ENCODE results near the gene COPZ2.
"Not testable (repeated sequence)": the region's sequence is repeated elsewhere in the genome, so short reads cannot be mapped to it uniquely, and the experiment has no call there.

Gene COPZ2, protein sequence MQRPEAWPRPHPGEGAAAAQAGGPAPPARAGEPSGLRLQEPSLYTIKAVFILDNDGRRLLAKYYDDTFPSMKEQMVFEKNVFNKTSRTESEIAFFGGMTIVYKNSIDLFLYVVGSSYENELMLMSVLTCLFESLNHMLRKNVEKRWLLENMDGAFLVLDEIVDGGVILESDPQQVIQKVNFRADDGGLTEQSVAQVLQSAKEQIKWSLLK

DNA sequence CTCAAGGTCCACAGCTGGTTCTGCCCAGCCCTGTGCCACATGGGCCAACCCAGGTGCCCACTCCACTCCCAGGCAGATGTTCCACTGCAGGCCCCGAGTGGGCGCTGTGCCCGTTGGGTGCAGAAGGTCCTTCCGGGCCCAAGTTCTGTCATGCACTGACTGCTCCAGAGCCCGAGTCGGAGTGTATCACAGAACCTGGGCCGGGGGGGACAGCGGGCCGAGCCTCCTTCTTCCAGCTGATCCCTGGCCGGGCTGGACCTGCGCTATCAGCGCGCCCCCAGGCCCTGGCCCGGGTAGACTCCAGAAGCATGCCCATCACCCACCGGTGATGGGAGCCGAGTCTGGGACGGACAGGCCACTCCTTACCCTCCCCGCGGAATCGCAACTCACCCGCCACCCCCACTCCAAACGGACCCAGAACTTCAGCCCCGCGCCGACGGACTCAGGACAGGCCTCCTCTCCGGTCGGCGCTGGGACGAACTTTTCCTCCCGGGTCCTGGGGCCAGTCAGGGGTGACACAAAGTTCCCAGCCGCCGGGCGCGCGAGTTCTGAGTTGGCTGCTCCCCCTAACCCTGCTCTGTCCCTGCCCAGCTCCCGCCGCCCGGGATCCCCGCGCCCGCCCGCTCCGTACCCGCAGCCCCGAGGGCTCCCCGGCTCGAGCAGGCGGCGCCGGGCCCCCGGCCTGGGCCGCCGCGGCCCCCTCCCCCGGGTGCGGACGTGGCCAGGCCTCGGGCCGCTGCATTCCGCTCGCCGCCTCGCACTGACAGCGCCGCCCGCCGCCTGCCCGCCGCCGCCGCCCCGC, at the start of gene COPZ2:
Gene COPZ2 (minus strand): TSS at position 762 of the 802 bp plus-strand sequence. CDS start 20 bp downstream, at position 742.
- H3K79me2 ChIP-seq (ENCODE audit: insufficient read depth, low read length), result no peaks in the 10 kb centered on the region
- no peaks in the 10 kb centered on the region for H3K9me3 ChIP-seq (ENCODE audit: insufficient read depth, low read length)
- peak within 1 kb of the TSS; percentile 91 for H2AFZ ChIP-seq (ENCODE audit: low read depth, low read length, severe bottlenecking)
- H3K4me2 ChIP-seq (ENCODE audit: low read depth, low read length, poor library complexity, severe bottlenecking), result peak within 1 kb of the TSS; percentile 54
- H3K4me3 ChIP-seq (ENCODE audit: insufficient read depth, low read length, poor library complexity, severe bottlenecking), result peak within 1 kb of the TSS; percentile 40
- no peaks in the 10 kb centered on the region for H3K36me3 ChIP-seq (ENCODE audit: low read length)
- no peak within 1 kb of the TSS for H3K27ac ChIP-seq (ENCODE audit: low read depth, low read length)
- peak within 1 kb of the TSS; percentile 47 for H3K9ac ChIP-seq (ENCODE audit: low read length)
- no peaks in the 10 kb centered on the region for H3K9me2 ChIP-seq (replicated peaks; ENCODE audit: insufficient read depth, low read length)
- 0 out of 2 replicates have a peak, but pooled peaks cover 4% of the 10 kb centered on the region for H3F3A ChIP-seq (ENCODE audit: insufficient read depth)
- peak; percentile 84; the same call in 1 of the 2 replicates for TF ChIP-seq EZH2phosphoT487 (conservative IDR thresholded peaks at IDR 0.05; ENCODE audit: low read length)
- TF ChIP-seq, protein P1, sequence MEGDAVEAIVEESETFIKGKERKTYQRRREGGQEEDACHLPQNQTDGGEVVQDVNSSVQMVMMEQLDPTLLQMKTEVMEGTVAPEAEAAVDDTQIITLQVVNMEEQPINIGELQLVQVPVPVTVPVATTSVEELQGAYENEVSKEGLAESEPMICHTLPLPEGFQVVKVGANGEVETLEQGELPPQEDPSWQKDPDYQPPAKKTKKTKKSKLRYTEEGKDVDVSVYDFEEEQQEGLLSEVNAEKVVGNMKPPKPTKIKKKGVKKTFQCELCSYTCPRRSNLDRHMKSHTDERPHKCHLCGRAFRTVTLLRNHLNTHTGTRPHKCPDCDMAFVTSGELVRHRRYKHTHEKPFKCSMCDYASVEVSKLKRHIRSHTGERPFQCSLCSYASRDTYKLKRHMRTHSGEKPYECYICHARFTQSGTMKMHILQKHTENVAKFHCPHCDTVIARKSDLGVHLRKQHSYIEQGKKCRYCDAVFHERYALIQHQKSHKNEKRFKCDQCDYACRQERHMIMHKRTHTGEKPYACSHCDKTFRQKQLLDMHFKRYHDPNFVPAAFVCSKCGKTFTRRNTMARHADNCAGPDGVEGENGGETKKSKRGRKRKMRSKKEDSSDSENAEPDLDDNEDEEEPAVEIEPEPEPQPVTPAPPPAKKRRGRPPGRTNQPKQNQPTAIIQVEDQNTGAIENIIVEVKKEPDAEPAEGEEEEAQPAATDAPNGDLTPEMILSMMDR (IDR thresholded peaks at IDR 0.05; ENCODE audit: insufficient read depth, low read length, poor library complexity, severe bottlenecking), result peak; percentile 39
- H4K20me1 ChIP-seq (ENCODE audit: low read depth, low read length), result no peaks in the 10 kb centered on the region
- no peaks in the 10 kb centered on the region; the same call in 1 of the 2 replicates for H3K27me3 ChIP-seq (ENCODE audit: low read length)

DNA sequence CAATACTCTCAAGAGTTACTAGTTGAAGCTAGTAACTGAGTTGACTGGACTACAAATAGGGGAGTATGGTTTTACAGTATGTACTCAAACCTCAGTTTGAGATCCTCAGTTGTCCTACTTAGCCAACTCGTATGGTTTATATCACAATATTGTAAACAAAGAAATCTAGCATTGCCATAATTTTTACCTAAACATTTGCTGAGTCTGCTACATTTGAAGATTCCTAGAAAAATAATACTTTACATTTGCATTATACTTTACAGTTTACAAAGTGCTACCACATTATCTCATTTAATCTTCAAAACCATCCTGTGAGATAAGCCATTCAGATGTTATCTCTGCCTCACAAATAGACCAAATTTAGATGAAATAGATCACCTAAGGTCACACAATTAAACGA, 47.3 kb upstream of the COPZ2 start:
- no peaks in the 10 kb centered on the region for H3F3A ChIP-seq (ENCODE audit: insufficient read depth)
- H3K4me3 ChIP-seq (ENCODE audit: insufficient read depth, low read length, poor library complexity, severe bottlenecking), result no peak overlapping the region
- no peak for TF ChIP-seq EZH2phosphoT487 (conservative IDR thresholded peaks at IDR 0.05; ENCODE audit: low read length)
- TF ChIP-seq, protein P1 (IDR thresholded peaks at IDR 0.05; ENCODE audit: insufficient read depth, low read length, poor library complexity, severe bottlenecking), result no peak
- no peaks in the 10 kb centered on the region for H3K9me2 ChIP-seq (replicated peaks; ENCODE audit: insufficient read depth, low read length)
- H3K27ac ChIP-seq (ENCODE audit: low read depth, low read length), result no peak overlapping the region
- no peaks in the 10 kb centered on the region for H3K9me3 ChIP-seq (ENCODE audit: insufficient read depth, low read length)
- no peaks in the 10 kb centered on the region for H3K36me3 ChIP-seq (ENCODE audit: low read length)
- 0 out of 2 replicates have a peak, but pooled peaks cover 8% of the 10 kb centered on the region for H4K20me1 ChIP-seq (ENCODE audit: low read depth, low read length)
- no peak overlapping the region for H3K4me2 ChIP-seq (ENCODE audit: low read depth, low read length, poor library complexity, severe bottlenecking)
- H3K27me3 ChIP-seq (ENCODE audit: low read length), result no peaks in the 10 kb centered on the region
- H3K79me2 ChIP-seq (ENCODE audit: insufficient read depth, low read length), result peaks cover 82% of the 10 kb centered on the region
- H3K9ac ChIP-seq (ENCODE audit: low read length), result no peak overlapping the region
- H2AFZ ChIP-seq (ENCODE audit: low read depth, low read length, severe bottlenecking), result no peak overlapping the region

DNA sequence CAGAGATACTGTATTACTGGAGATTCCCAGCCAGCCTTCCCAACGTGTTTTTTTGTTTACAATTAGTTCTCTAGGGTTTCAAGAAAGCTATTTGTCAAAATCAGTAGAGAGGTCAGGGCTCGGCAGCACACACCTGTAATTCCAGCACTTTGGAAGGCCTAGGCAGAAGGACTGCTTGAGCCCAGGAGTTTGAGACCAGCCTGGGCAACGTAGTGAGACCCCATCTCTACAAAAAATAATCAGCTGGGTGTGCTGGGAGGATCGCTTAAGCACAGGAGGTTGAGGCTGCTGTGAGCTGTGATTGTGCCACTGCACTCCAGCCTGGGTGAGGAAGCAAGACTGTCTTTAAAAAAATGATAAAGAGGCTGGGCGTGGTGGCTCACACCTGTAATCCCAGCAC, 44.3 kb upstream of the COPZ2 start:
- H3K36me3 ChIP-seq (ENCODE audit: low read length), result no peaks in the 10 kb centered on the region
- H3K9me3 ChIP-seq (ENCODE audit: insufficient read depth, low read length), result no peaks in the 10 kb centered on the region
- H3K27ac ChIP-seq (ENCODE audit: low read depth, low read length), result no peak overlapping the region
- no peaks in the 10 kb centered on the region for H3F3A ChIP-seq (ENCODE audit: insufficient read depth)
- H3K4me3 ChIP-seq (ENCODE audit: insufficient read depth, low read length, poor library complexity, severe bottlenecking), result no peak overlapping the region
- no peak overlapping the region for H3K9ac ChIP-seq (ENCODE audit: low read length)
- 0 out of 2 replicates have a peak, but pooled peaks cover 8% of the 10 kb centered on the region for H4K20me1 ChIP-seq (ENCODE audit: low read depth, low read length)
- peaks cover 73% of the 10 kb centered on the region for H3K79me2 ChIP-seq (ENCODE audit: insufficient read depth, low read length)
- no peak overlapping the region for H3K4me2 ChIP-seq (ENCODE audit: low read depth, low read length, poor library complexity, severe bottlenecking)
- no peak overlapping the region for H2AFZ ChIP-seq (ENCODE audit: low read depth, low read length, severe bottlenecking)
- no peaks in the 10 kb centered on the region for H3K27me3 ChIP-seq (ENCODE audit: low read length)
- H3K9me2 ChIP-seq (replicated peaks; ENCODE audit: insufficient read depth, low read length), result no peaks in the 10 kb centered on the region
- TF ChIP-seq, protein P1 (IDR thresholded peaks at IDR 0.05; ENCODE audit: insufficient read depth, low read length, poor library complexity, severe bottlenecking), result no peak
- no peak for TF ChIP-seq EZH2phosphoT487 (conservative IDR thresholded peaks at IDR 0.05; ENCODE audit: low read length)

DNA sequence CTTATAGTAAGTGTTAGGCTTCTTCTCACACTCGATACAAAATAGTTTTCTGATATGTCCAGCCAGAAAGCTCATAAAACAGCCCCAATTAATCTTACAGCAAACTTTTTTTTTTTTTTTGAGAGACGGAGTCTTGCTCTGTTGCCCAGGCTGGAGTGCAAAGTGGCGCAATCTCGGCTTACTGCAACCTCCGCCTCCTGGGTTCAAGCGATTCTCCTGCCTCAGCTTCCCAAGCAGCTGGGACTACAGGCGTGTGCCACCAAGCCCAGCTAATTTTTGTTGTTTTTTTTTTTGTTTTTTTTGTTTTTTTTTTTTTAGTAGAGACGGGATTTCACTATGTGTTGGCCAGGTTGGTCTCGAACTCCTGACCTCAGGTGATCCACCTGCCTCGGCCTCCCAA, 39.6 kb upstream of the COPZ2 start:
- not testable (repeated sequence) for H3K27me3 ChIP-seq (ENCODE audit: low read length); H3K9ac ChIP-seq (ENCODE audit: low read length); H4K20me1 ChIP-seq (ENCODE audit: low read depth, low read length); H3K9me3 ChIP-seq (ENCODE audit: insufficient read depth, low read length); H3K4me3 ChIP-seq (ENCODE audit: insufficient read depth, low read length, poor library complexity, severe bottlenecking); H2AFZ ChIP-seq (ENCODE audit: low read depth, low read length, severe bottlenecking); H3F3A ChIP-seq (ENCODE audit: insufficient read depth); H3K4me2 ChIP-seq (ENCODE audit: low read depth, low read length, poor library complexity, severe bottlenecking); H3K9me2 ChIP-seq (replicated peaks; ENCODE audit: insufficient read depth, low read length); H3K36me3 ChIP-seq (ENCODE audit: low read length); H3K27ac ChIP-seq (ENCODE audit: low read depth, low read length)
- peaks cover 36% of the 10 kb centered on the region for H3K79me2 ChIP-seq (ENCODE audit: insufficient read depth, low read length)
